Stimulated activated naive CD8-positive, alpha-beta T cell treated with anti-CD3 and anti-CD28 coated beads, Interleukin-15, Interleukin-2, amounts not matched to agents 100 ng/mL and 50 ng/mL, for 24 hours (primary cell): Measurements from ENCODE around the gene DBR1.
"Not testable (repeated sequence)": the region's sequence is repeated elsewhere in the genome, so short reads cannot be mapped to it uniquely, and the experiment has no call there.

Experiments used
- H3K27ac Mint-ChIP-seq: one replicate; pipeline ENCODE4 v1.8.0; 2021; ENCODE audit warnings: mild to moderate bottlenecking, mixed read lengths
- H3K27me3 Mint-ChIP-seq: one replicate; pipeline ENCODE4 v1.8.0; 2021; ENCODE audit warnings: mixed read lengths
- H3K36me3 Mint-ChIP-seq: one replicate; pipeline ENCODE4 v1.8.0; 2021; ENCODE audit warnings: low read depth, mixed read lengths
- H3K4me1 Mint-ChIP-seq: one replicate; pipeline ENCODE4 v1.8.0; 2021; ENCODE audit warnings: low read depth, mixed read lengths
- H3K4me3 Mint-ChIP-seq: one replicate; pipeline ENCODE4 v1.8.0; 2021; ENCODE audit warnings: mild to moderate bottlenecking, mixed read lengths
- H3K9me3 Mint-ChIP-seq: one replicate; pipeline ENCODE4 v1.8.0; 2021; ENCODE audit warnings: mixed read lengths

DBR1 gene

GRCh38 chr3:138154534-138154933 lies 20.2 kb downstream of the DBR1 start:
- H3K27ac Mint-ChIP-seq = no peak overlapping the region
- H3K4me3 Mint-ChIP-seq = no peak overlapping the region
- peaks cover 10% of the 10 kb centered on the region for H3K36me3 Mint-ChIP-seq
- H3K4me1 Mint-ChIP-seq = no peaks in the 10 kb centered on the region
- peaks cover 14% of the 10 kb centered on the region for H3K9me3 Mint-ChIP-seq
- H3K27me3 Mint-ChIP-seq = no peaks in the 10 kb centered on the region

GRCh38 chr3:138148503-138148902 lies 26.2 kb downstream of the DBR1 start:
- Mint-ChIP-seq H3K36me3 (peaks cover 2% of the 10 kb centered on the region), H3K27ac (no peak overlapping the region), H3K27me3 (no peaks in the 10 kb centered on the region), H3K4me1 (no peaks in the 10 kb centered on the region), H3K9me3 (peaks cover 5% of the 10 kb centered on the region), H3K4me3 (no peak overlapping the region)

GRCh38 chr3:138142181-138142580 lies 32.5 kb downstream of the DBR1 start:
- H3K4me3 Mint-ChIP-seq, H3K4me1 Mint-ChIP-seq, H3K27ac Mint-ChIP-seq, H3K9me3 Mint-ChIP-seq, H3K36me3 Mint-ChIP-seq: not testable (repeated sequence)
- H3K27me3 Mint-ChIP-seq = peaks cover 18% of the 10 kb centered on the region

- Mint-ChIP-seq H3K27ac (no peak overlapping the region), H3K4me1 (no peaks in the 10 kb centered on the region), H3K36me3 (no peaks in the 10 kb centered on the region), H3K4me3 (no peak overlapping the region), H3K27me3 (peaks cover 18% of the 10 kb centered on the region), H3K9me3 (no peaks in the 10 kb centered on the region)
Observed at GRCh38 chr3:138140940-138141339, 33.8 kb downstream of the DBR1 start.

- no peaks in the 10 kb centered on the region for H3K4me1 Mint-ChIP-seq
- H3K27ac Mint-ChIP-seq = no peak overlapping the region
- peaks cover 18% of the 10 kb centered on the region for H3K27me3 Mint-ChIP-seq
- no peak overlapping the region for H3K4me3 Mint-ChIP-seq
- no peaks in the 10 kb centered on the region for H3K9me3 Mint-ChIP-seq
- no peaks in the 10 kb centered on the region for H3K36me3 Mint-ChIP-seq
Observed at GRCh38 chr3:138139691-138140090, 35.0 kb downstream of the DBR1 start.

GRCh38 chr3:138137861-138138260 lies 36.9 kb downstream of the DBR1 start:
- no peaks in the 10 kb centered on the region for H3K36me3 Mint-ChIP-seq
- no peak overlapping the region for H3K27ac Mint-ChIP-seq

GRCh38 chr3:138136201-138136600 lies 38.5 kb downstream of the DBR1 start:
- Mint-ChIP-seq H3K9me3 (no peaks in the 10 kb centered on the region), H3K4me1 (no peaks in the 10 kb centered on the region), H3K27ac (no peak overlapping the region), H3K27me3 (peaks cover 11% of the 10 kb centered on the region), H3K36me3 (no peaks in the 10 kb centered on the region), H3K4me3 (no peak overlapping the region)

More at GRCh38 chr3:138137861-138138260, 36.9 kb downstream of the DBR1 start:
- Mint-ChIP-seq H3K27me3 (peaks cover 15% of the 10 kb centered on the region), H3K4me1 (no peaks in the 10 kb centered on the region), H3K9me3 (no peaks in the 10 kb centered on the region), H3K4me3 (no peak overlapping the region)

- H3K4me1 Mint-ChIP-seq = no peaks in the 10 kb centered on the region
- peaks cover 7% of the 10 kb centered on the region for H3K27me3 Mint-ChIP-seq
- no peaks in the 10 kb centered on the region for H3K36me3 Mint-ChIP-seq
- no peaks in the 10 kb centered on the region for H3K9me3 Mint-ChIP-seq
- H3K4me3 Mint-ChIP-seq = no peak overlapping the region
- no peak overlapping the region for H3K27ac Mint-ChIP-seq
Observed at GRCh38 chr3:138135833-138136194, 38.9 kb downstream of the DBR1 start.

- no peaks in the 10 kb centered on the region for H3K9me3 Mint-ChIP-seq
- H3K36me3 Mint-ChIP-seq = no peaks in the 10 kb centered on the region
Observed at GRCh38 chr3:138135146-138135832, 39.4 kb downstream of the DBR1 start.

GRCh38 chr3:138132239-138132638 lies 42.5 kb downstream of the DBR1 start, which contains the start of gene A4GNT:
Gene A4GNT, minus strand, starts transcription at chr3:138132390. Its CDS starts 1,134 bp downstream, at chr3:138131256.
- no peak within 1 kb of the TSS for H3K27ac Mint-ChIP-seq
- no peaks in the 10 kb centered on the region for H3K36me3 Mint-ChIP-seq
- no peaks in the 10 kb centered on the region for H3K4me1 Mint-ChIP-seq
- H3K9me3 Mint-ChIP-seq = no peaks in the 10 kb centered on the region
- no peak within 1 kb of the TSS for H3K4me3 Mint-ChIP-seq
- no peaks in the 10 kb centered on the region for H3K27me3 Mint-ChIP-seq

More at GRCh38 chr3:138135146-138135832, 39.4 kb downstream of the DBR1 start:
- no peak overlapping the region for H3K4me3 Mint-ChIP-seq
- peaks cover 4% of the 10 kb centered on the region for H3K27me3 Mint-ChIP-seq
- H3K4me1 Mint-ChIP-seq = no peaks in the 10 kb centered on the region
- H3K27ac Mint-ChIP-seq = no peak overlapping the region

- Mint-ChIP-seq H3K9me3 (no peaks in the 10 kb centered on the region), H3K27ac (no peak overlapping the region), H3K4me1 (no peaks in the 10 kb centered on the region), H3K4me3 (no peak overlapping the region), H3K36me3 (no peaks in the 10 kb centered on the region), H3K27me3 (peaks cover 4% of the 10 kb centered on the region)
Observed at GRCh38 chr3:138127636-138128365, 46.9 kb downstream of the DBR1 start.

GRCh38 chr3:138125548-138126221 lies 49.0 kb downstream of the DBR1 start:
- Mint-ChIP-seq H3K9me3 (no peaks in the 10 kb centered on the region), H3K36me3 (no peaks in the 10 kb centered on the region), H3K4me3 (no peak overlapping the region), H3K27me3 (peaks cover 8% of the 10 kb centered on the region), H3K4me1 (no peaks in the 10 kb centered on the region), H3K27ac (no peak overlapping the region)

GRCh38 chr3:138124706-138125355 lies 49.9 kb downstream of the DBR1 start:
- no peaks in the 10 kb centered on the region for H3K4me1 Mint-ChIP-seq
- peaks cover 15% of the 10 kb centered on the region for H3K27me3 Mint-ChIP-seq
- H3K4me3 Mint-ChIP-seq = no peak overlapping the region
- no peaks in the 10 kb centered on the region for H3K9me3 Mint-ChIP-seq
- no peaks in the 10 kb centered on the region for H3K36me3 Mint-ChIP-seq
- no peak overlapping the region for H3K27ac Mint-ChIP-seq

GRCh38 chr3:138124188-138124587 lies 50.5 kb downstream of the DBR1 start:
- Mint-ChIP-seq H3K27ac (no peak overlapping the region), H3K27me3 (peaks cover 16% of the 10 kb centered on the region), H3K36me3 (no peaks in the 10 kb centered on the region), H3K9me3 (no peaks in the 10 kb centered on the region), H3K4me1 (no peaks in the 10 kb centered on the region), H3K4me3 (no peak overlapping the region)

GRCh38 chr3:138119423-138119766 lies 55.3 kb downstream of the DBR1 start:
- H3K27me3 Mint-ChIP-seq = peaks cover 39% of the 10 kb centered on the region
- no peak overlapping the region for H3K27ac Mint-ChIP-seq
- no peaks in the 10 kb centered on the region for H3K36me3 Mint-ChIP-seq
- no peak overlapping the region for H3K4me3 Mint-ChIP-seq
- no peaks in the 10 kb centered on the region for H3K9me3 Mint-ChIP-seq
- peaks cover 8% of the 10 kb centered on the region for H3K4me1 Mint-ChIP-seq
